Measurements from ENCODE around the gene NR0B2. TPM values are rescaled to one million over a fixed set of nuclear protein-coding genes. Genes with fewer than 3 reads are reported as not detected.
A peak's percentile ranks its signal among the peaks of the same experiment; 100 is the strongest.

The NR0B2 gene, protein sequence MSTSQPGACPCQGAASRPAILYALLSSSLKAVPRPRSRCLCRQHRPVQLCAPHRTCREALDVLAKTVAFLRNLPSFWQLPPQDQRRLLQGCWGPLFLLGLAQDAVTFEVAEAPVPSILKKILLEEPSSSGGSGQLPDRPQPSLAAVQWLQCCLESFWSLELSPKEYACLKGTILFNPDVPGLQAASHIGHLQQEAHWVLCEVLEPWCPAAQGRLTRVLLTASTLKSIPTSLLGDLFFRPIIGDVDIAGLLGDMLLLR
- 1 to 10 TPM in 1 of 4 donors, under 1 TPM in 2, not detected in 1; 0.25 to 1.1 (median 0.49) TPM for total RNA-seq
- under 1 TPM; 0.06 to 0.21 (median 0.07) TPM for polyA plus RNA-seq
- long read RNA-seq, donor 1 = 0 reads
- long read RNA-seq, donor 2 = 0 reads

GRCh38 chr1:26913754-26914619, at the start of gene NR0B2:
TSS of gene NR0B2 (minus strand) at chr1:26913975. CDS start at chr1:26913940, 35 bp downstream.
- 56 to 67% (median 61%) methylated on average over 16 of the region's 16 CpGs for WGBS, 3 donors
- H3K36me3 ChIP-seq (ENCODE audit: insufficient read depth in 1 of 2, low read depth in 1 of 2) = no peaks in the 10 kb centered on the region
- no peaks in the 10 kb centered on the region for H3K27me3 ChIP-seq (ENCODE audit: insufficient read depth in 3 of 3, low read length in 2 of 3)
- peak within 1 kb of the TSS; percentile 41 for H3K4me3 ChIP-seq
- TF ChIP-seq CTCF (IDR thresholded peaks at IDR 0.05) = no peak
- H3K27ac ChIP-seq = peak within 1 kb of the TSS; percentile 70
- DNase-seq (peak; percentile 40 to 53), ATAC-seq (peak; percentile 77 to 84 (median 80))
- H3K4me1 ChIP-seq = peaks cover 10% of the 10 kb centered on the region
- intact Hi-C loops (cut with DNase I) = no loop called here
- H3K9me3 ChIP-seq = no peaks in the 10 kb centered on the region

DNA sequence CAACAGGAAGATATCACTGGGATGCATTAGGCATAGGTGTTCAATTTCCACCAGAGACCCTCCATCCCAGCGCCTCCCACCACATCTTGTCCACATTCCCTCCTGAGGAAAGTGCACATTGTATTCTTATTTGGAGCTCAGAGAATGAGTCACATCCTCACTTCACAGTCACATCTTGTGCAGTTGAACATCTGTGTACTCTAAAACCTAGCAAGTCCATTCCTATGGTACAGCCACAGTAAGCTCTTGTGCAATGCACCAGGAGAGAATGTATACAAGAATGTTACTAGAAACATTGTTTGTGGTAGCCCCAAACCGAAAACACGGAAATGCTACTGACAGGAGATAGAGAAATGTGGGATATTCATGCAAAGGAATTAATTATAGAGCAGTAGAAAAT, 48.1 kb upstream of the NR0B2 start:
- no peak for DNase-seq
- ATAC-seq = no peak
- intact Hi-C loops (cut with DNase I) = no loop called here
- no peaks in the 10 kb centered on the region for H3K36me3 ChIP-seq (ENCODE audit: insufficient read depth in 1 of 2, low read depth in 1 of 2)
- H3K4me1 ChIP-seq = peaks cover 7% of the 10 kb centered on the region
- WGBS, 3 donors = 66 to 72% (median 70%) methylated on average over 3 of the region's 3 CpGs
- H3K9me3 ChIP-seq = no peaks in the 10 kb centered on the region
- no peak overlapping the region for H3K4me3 ChIP-seq
- no peak for TF ChIP-seq CTCF (IDR thresholded peaks at IDR 0.05)
- H3K27ac ChIP-seq = no peak overlapping the region
- H3K27me3 ChIP-seq (ENCODE audit: insufficient read depth in 3 of 3, low read length in 2 of 3) = peaks cover 0 to 59% (median 22%) of the 10 kb centered on the region in 3 donors

- Histone ChIP-seq H3K27ac (no peak overlapping the region), H3K27me3 (ENCODE audit: insufficient read depth in 3 of 3, low read length in 2 of 3) (peaks cover 0 to 59% (median 22%) of the 10 kb centered on the region in 3 donors), H3K9me3 (no peaks in the 10 kb centered on the region), H3K4me3 (no peak overlapping the region), H3K4me1 (peaks cover 7% of the 10 kb centered on the region), H3K36me3 (ENCODE audit: insufficient read depth in 1 of 2, low read depth in 1 of 2) (no peaks in the 10 kb centered on the region)
- WGBS, 3 donors = 13 to 18% (median 15%) methylated on average over 3 of the region's 3 CpGs
- ATAC-seq (no peak), DNase-seq (no peak)
- intact Hi-C loops (cut with DNase I) = no loop called here
- TF ChIP-seq CTCF (IDR thresholded peaks at IDR 0.05) = no peak
These were observed 46.8 kb upstream of the NR0B2 start for GRCh38 chr1:26960625-26960966.

DNA sequence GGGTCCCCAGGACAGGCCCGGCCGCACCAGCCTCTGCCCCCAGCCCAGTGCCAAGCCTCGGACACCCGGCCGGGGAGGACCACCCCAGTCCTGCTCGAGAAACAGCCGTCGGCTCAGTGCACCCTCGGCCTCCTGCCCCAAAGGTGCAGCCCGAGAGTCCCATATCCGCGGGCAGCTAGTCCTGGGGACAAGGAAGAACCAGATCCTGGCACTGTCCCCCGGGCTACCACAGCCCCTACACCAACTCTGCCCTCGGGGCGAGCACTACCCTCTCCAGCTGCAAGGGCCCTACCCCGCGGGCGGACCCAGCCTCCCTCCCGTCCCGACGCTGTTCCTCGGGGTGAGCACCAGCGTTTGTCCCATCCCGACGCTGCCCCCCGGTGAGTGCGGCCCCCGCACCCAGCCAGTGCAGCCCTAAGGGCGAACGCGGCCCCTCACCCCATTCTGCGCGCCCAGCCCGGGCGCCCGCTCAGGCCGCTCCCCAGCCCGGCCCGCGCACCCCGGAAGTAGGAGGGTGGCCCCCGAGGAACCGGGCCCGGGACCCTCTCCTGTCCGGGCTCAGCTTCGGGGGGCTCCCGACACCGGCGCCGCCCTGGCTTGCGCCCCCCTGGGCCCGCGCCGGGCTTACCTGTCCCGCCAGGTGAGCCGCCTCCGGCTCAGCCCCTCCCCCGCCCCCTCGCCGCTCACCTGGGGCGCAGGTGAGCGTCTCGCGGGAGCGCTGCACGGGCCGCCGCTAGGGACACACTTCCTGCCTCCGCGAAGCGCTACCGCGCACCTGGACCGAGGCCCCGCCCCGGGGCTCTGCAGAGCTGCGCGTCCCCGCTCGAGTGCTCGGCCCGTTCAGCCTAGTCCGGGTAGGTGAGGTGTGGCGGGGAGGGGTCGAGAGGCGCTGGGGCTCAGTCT, 46.2 kb upstream of the NR0B2 start, which contains the start of gene KDF1:
Gene KDF1 (minus strand): TSS at position 747 of the 903 bp plus-strand sequence. CDS start 8,088 bp downstream, outside the sequence.
- Histone ChIP-seq H3K36me3 (ENCODE audit: insufficient read depth in 1 of 2, low read depth in 1 of 2) (no peaks in the 10 kb centered on the region), H3K27ac (no peak within 1 kb of the TSS), H3K4me1 (peaks cover 7% of the 10 kb centered on the region), H3K4me3 (peak within 1 kb of the TSS; percentile 38), H3K27me3 (ENCODE audit: insufficient read depth in 3 of 3, low read length in 2 of 3) (peaks cover 0 to 63% (median 22%) of the 10 kb centered on the region in 3 donors), H3K9me3 (no peaks in the 10 kb centered on the region)
- DNase-seq = no peak
- intact Hi-C loops (cut with DNase I) = no loop called here
- ATAC-seq = peak in 3 of 4 donors; percentile 7 to 50 (median 37)
- TF ChIP-seq CTCF (IDR thresholded peaks at IDR 0.05) = no peak
- WGBS, 3 donors = 1 to 2% (median 2%) methylated on average over 66 to 86 of the region's 86 CpGs

All from psoas muscle (tissue), 8 donors.